Measurements from ENCODE around the gene SDC3. TPM values are rescaled to one million over a fixed set of nuclear protein-coding genes. Genes with fewer than 3 reads are reported as not detected.

Gene SDC3
- total and polyA plus RNA-seq, 2 donors (not counting 1 experiment from before 2014, with no cell fraction given): 13.7 to 32.9 TPM

DNA sequence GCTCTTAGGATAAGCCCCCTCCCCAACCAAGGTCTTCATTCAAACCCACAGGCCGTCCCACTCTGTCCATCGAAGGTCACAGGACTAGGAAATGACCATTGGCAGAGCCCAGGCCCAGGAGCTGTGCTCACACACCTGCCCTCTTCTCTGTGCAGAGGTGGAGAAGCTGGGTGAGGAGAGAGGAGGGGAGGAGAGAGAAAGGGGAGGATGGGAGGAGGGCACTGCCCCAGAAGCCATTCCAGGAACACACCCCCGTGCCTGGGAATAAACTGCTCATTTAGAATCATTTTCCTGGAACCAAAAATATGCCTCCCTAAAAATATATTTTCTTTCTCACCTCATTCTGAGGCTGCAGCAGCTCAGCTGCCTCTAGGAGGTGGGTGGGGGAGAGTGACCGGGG is 6.4 kb upstream of the SDC3 start:
- Histone ChIP-seq H3K9ac (ENCODE audit: insufficient read depth, low read length) (no peak overlapping the region), H3K4me1 (ENCODE audit: control insufficient read depth, extremely low read depth, insufficient read depth, low read length) (peaks cover 6% of the 10 kb centered on the region), H4K20me1 (ENCODE audit: control insufficient read depth, extremely low read depth, insufficient read depth, low read length) (no peaks in the 10 kb centered on the region), H3K27me3 (ENCODE audit: control insufficient read depth, insufficient read depth, low read length) (no peaks in the 10 kb centered on the region), H3K79me2 (ENCODE audit: control insufficient read depth, insufficient read depth, low read length) (no peaks in the 10 kb centered on the region), H3K4me2 (ENCODE audit: extremely low read depth, insufficient read depth, low read length) (no peak overlapping the region), H3K4me3 (replicated peaks in 1 of 4; ENCODE audit: control extremely low read depth in 1 of 4, insufficient read depth in 1 of 4, low read depth in 3 of 4, low read length in 4 of 4) (no peak overlapping the region), H3K9me3 (ENCODE audit: control insufficient read depth, insufficient read depth, low read depth, low read length) (no peaks in the 10 kb centered on the region), H3K27ac (ENCODE audit: insufficient read depth, low read length) (no peak overlapping the region), H3K36me3 (ENCODE audit: control insufficient read depth, insufficient read depth, low read length) (no peaks in the 10 kb centered on the region), H2AFZ (ENCODE audit: low read length) (no peak overlapping the region)
- TF ChIP-seq CTCF (conservative IDR thresholded peaks at IDR 0.05 in 1 of 2, IDR thresholded peaks at IDR 0.05 in 1 of 2; ENCODE audit: low read depth in 1 of 2, low read length in 2 of 2) (no peak), EZH2 (IDR thresholded peaks at IDR 0.05; ENCODE audit: low read length, missing control alignments) (no peak)
- DNase-seq (ENCODE audit: low read depth in 2 of 2): no peak

DNA sequence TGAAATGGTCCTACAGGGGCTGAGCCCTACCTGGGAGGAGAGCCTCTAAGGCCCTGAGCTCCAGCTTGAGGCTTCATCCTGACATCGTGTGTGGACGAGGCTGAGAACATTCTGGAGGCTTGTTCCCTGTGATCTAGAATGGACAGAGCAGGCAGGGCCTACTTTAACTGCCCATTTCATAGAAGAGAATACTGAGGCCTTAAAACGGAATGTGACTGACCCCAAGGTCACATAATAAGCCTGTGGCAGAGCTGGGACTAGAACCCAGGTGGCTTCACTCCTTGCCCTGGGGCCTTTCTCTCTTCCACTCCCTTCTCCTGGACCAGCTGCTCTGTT is 6.0 kb upstream of the SDC3 start:
- Histone ChIP-seq H3K4me3 (replicated peaks in 1 of 4; ENCODE audit: control extremely low read depth in 1 of 4, insufficient read depth in 1 of 4, low read depth in 3 of 4, low read length in 4 of 4) (no peak overlapping the region), H3K36me3 (ENCODE audit: control insufficient read depth, insufficient read depth, low read length) (no peaks in the 10 kb centered on the region), H3K9me3 (ENCODE audit: control insufficient read depth, insufficient read depth, low read depth, low read length) (no peaks in the 10 kb centered on the region), H2AFZ (ENCODE audit: low read length) (no peak overlapping the region), H3K9ac (ENCODE audit: insufficient read depth, low read length) (no peak overlapping the region), H4K20me1 (ENCODE audit: control insufficient read depth, extremely low read depth, insufficient read depth, low read length) (no peaks in the 10 kb centered on the region), H3K79me2 (ENCODE audit: control insufficient read depth, insufficient read depth, low read length) (no peaks in the 10 kb centered on the region), H3K27me3 (ENCODE audit: control insufficient read depth, insufficient read depth, low read length) (no peaks in the 10 kb centered on the region), H3K4me1 (ENCODE audit: control insufficient read depth, extremely low read depth, insufficient read depth, low read length) (peaks cover 6% of the 10 kb centered on the region), H3K4me2 (ENCODE audit: extremely low read depth, insufficient read depth, low read length) (no peak overlapping the region), H3K27ac (ENCODE audit: insufficient read depth, low read length) (no peak overlapping the region)
- DNase-seq (ENCODE audit: low read depth in 2 of 2): no peak
- TF ChIP-seq CTCF (conservative IDR thresholded peaks at IDR 0.05 in 1 of 2, IDR thresholded peaks at IDR 0.05 in 1 of 2; ENCODE audit: low read depth in 1 of 2, low read length in 2 of 2) (no peak), EZH2 (IDR thresholded peaks at IDR 0.05; ENCODE audit: low read length, missing control alignments) (no peak)

- H3K27me3 ChIP-seq (ENCODE audit: control insufficient read depth, insufficient read depth, low read length): no peaks in the 10 kb centered on the region
- no peaks in the 10 kb centered on the region for H3K79me2 ChIP-seq (ENCODE audit: control insufficient read depth, insufficient read depth, low read length)
- TF ChIP-seq EZH2 (IDR thresholded peaks at IDR 0.05; ENCODE audit: low read length, missing control alignments) (no peak), CTCF (conservative IDR thresholded peaks at IDR 0.05 in 1 of 2, IDR thresholded peaks at IDR 0.05 in 1 of 2; ENCODE audit: low read depth in 1 of 2, low read length in 2 of 2) (no peak)
- peaks cover 7% of the 10 kb centered on the region for H3K4me1 ChIP-seq (ENCODE audit: control insufficient read depth, extremely low read depth, insufficient read depth, low read length)
- H4K20me1 ChIP-seq (ENCODE audit: control insufficient read depth, extremely low read depth, insufficient read depth, low read length): no peaks in the 10 kb centered on the region
- H3K27ac ChIP-seq (ENCODE audit: insufficient read depth, low read length): no peak overlapping the region
- H3K9me3 ChIP-seq (ENCODE audit: control insufficient read depth, insufficient read depth, low read depth, low read length): no peaks in the 10 kb centered on the region
- no peaks in the 10 kb centered on the region for H3K36me3 ChIP-seq (ENCODE audit: control insufficient read depth, insufficient read depth, low read length)
- no peak overlapping the region for H3K9ac ChIP-seq (ENCODE audit: insufficient read depth, low read length)
- H3K4me2 ChIP-seq (ENCODE audit: extremely low read depth, insufficient read depth, low read length): no peak overlapping the region
- no peak overlapping the region for H3K4me3 ChIP-seq (replicated peaks in 1 of 4; ENCODE audit: control extremely low read depth in 1 of 4, insufficient read depth in 1 of 4, low read depth in 3 of 4, low read length in 4 of 4)
- DNase-seq (ENCODE audit: low read depth in 2 of 2): no peak
- H2AFZ ChIP-seq (ENCODE audit: low read length): no peak overlapping the region
These were observed 4.5 kb upstream of the SDC3 start for GRCh38 chr1:30912913-30913652.

Data from fibroblast of lung (primary cell).